HG03066 (cell line): ENCODE measurements around the gene MAPK4.
"Not testable (repeated sequence)": the region's sequence is repeated elsewhere in the genome, so short reads cannot be mapped to it uniquely, and the experiment has no call there.

Experiments used
- ATAC-seq: cut with Tn5 transposase; IDR thresholded peaks from one replicate; pipeline ENCODE4 v1.9.1; 2021; ENCODE audit warnings: low read depth; ENCODE audit not compliant: unreplicated experiment

MAPK4 gene

GRCh38 chr18:50747849-50748242, 188.0 kb downstream of the MAPK4 start:
- ATAC-seq = no peak

- no peak for ATAC-seq
Observed at GRCh38 chr18:50748243-50749229, 188.6 kb downstream of the MAPK4 start.

GRCh38 chr18:50749421-50749820, 189.5 kb downstream of the MAPK4 start:
- ATAC-seq = no peak

- no peak for ATAC-seq
Observed at GRCh38 chr18:50749945-50750344, 190.1 kb downstream of the MAPK4 start.

- ATAC-seq = no peak
Observed at GRCh38 chr18:50750546-50750945, 190.7 kb downstream of the MAPK4 start.

GRCh38 chr18:50751490-50751889, 191.6 kb downstream of the MAPK4 start:
- no peak for ATAC-seq

- no peak for ATAC-seq
Observed at GRCh38 chr18:50751947-50752346, 192.1 kb downstream of the MAPK4 start.

- ATAC-seq = no peak
Observed at GRCh38 chr18:50753311-50753710, 193.4 kb downstream of the MAPK4 start.

GRCh38 chr18:50754297-50754696, 194.4 kb downstream of the MAPK4 start:
- no peak for ATAC-seq

- no peak for ATAC-seq
Observed at GRCh38 chr18:50757358-50757757, 197.5 kb downstream of the MAPK4 start.

- no peak for ATAC-seq
Observed at GRCh38 chr18:50769463-50769862, 209.6 kb downstream of the MAPK4 start.

- no peak for ATAC-seq
Observed at GRCh38 chr18:50775207-50775606, 215.3 kb downstream of the MAPK4 start.

- no peak for ATAC-seq
Observed at GRCh38 chr18:50775726-50776125, 215.8 kb downstream of the MAPK4 start.

GRCh38 chr18:50776383-50776782, 216.5 kb downstream of the MAPK4 start:
- ATAC-seq = no peak

- ATAC-seq = not testable (repeated sequence)
Observed at GRCh38 chr18:50779021-50779420, 219.1 kb downstream of the MAPK4 start.
